Measurements from ENCODE around the gene ENPP1. TPM values are rescaled to one million over a fixed set of nuclear protein-coding genes. Genes with fewer than 3 reads are reported as not detected.

The ENPP1 gene
- total RNA-seq, 1 donor from 2014 or later = 32.4 TPM

DNA sequence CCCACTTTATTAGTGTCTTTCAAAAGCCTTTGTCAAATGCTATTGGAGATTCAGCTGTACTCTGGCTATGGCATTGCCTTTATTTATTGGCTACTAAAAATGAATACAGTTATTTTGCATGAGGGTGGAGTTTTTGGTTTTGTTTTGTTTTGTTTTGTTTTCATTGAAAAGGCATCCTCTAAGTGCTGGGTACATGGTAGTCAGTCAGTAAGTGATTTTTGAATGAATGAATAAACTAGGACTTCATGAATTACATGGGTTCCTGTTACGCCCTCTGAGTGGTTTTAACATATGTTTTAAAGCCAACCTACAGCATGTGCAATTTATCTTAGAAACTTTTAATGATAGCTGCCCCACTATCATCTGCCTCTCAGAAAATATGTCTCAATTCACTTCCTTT is 38.9 kb upstream of the ENPP1 start:
- H3K27ac Mint-ChIP-seq (ENCODE audit: unreplicated experiment) = no peak overlapping the region
- TF ChIP-seq, protein P1, sequence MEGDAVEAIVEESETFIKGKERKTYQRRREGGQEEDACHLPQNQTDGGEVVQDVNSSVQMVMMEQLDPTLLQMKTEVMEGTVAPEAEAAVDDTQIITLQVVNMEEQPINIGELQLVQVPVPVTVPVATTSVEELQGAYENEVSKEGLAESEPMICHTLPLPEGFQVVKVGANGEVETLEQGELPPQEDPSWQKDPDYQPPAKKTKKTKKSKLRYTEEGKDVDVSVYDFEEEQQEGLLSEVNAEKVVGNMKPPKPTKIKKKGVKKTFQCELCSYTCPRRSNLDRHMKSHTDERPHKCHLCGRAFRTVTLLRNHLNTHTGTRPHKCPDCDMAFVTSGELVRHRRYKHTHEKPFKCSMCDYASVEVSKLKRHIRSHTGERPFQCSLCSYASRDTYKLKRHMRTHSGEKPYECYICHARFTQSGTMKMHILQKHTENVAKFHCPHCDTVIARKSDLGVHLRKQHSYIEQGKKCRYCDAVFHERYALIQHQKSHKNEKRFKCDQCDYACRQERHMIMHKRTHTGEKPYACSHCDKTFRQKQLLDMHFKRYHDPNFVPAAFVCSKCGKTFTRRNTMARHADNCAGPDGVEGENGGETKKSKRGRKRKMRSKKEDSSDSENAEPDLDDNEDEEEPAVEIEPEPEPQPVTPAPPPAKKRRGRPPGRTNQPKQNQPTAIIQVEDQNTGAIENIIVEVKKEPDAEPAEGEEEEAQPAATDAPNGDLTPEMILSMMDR (IDR thresholded peaks at IDR 0.05; ENCODE audit: unreplicated experiment) = no peak
- H3K27me3 Mint-ChIP-seq (ENCODE audit: unreplicated experiment) = peaks cover 2% of the 10 kb centered on the region
- no peaks in the 10 kb centered on the region for H3K9me3 Mint-ChIP-seq (ENCODE audit: unreplicated experiment)
- H3K4me3 Mint-ChIP-seq (ENCODE audit: unreplicated experiment) = no peak overlapping the region
- no peak for DNase-seq (ENCODE audit: low spot score)
- peaks cover 5% of the 10 kb centered on the region for H3K36me3 Mint-ChIP-seq (ENCODE audit: low read depth, unreplicated experiment)
- peaks cover 12% of the 10 kb centered on the region for H3K4me1 Mint-ChIP-seq (ENCODE audit: unreplicated experiment)

DNA sequence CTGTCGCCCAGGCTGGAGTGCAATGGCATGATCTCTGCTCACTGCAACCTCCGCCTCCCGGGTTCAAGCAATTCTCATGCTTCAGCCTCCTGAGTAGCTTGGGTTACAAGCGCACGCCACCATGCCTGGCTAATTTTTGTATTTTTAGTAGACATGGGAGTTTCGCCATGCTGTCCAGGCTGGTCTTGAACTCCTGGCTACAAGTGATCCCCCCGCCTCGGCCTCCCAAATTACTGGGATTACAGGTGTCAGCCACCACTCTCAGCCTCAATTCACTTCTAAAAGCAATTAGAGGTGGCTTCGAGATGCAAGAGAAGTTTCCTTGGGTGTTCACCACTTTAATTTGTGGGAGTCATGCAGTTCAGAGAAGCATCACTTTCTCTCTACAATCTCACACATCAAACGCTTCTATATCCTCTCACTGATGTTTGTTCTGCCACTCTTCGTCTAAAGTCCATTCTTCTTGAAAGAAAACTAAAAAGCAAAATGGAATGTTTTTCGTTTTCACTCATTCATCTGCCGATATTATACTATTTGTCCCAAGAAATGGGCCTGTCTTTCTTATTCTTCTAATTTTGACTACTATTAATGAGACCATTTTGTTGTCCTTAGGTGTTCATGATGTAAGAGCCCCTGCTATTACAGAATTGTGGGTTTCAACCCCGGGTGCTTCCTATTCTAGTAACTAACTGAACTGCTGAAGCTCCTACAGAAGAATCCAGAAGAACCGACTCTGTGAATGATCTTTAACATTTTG is 38.3 kb upstream of the ENPP1 start:
- Mint-ChIP-seq H3K27ac (ENCODE audit: unreplicated experiment) (no peak overlapping the region), H3K4me3 (ENCODE audit: unreplicated experiment) (no peak overlapping the region), H3K27me3 (ENCODE audit: unreplicated experiment) (peaks cover 2% of the 10 kb centered on the region), H3K36me3 (ENCODE audit: low read depth, unreplicated experiment) (peaks cover 5% of the 10 kb centered on the region), H3K4me1 (ENCODE audit: unreplicated experiment) (peaks cover 12% of the 10 kb centered on the region), H3K9me3 (ENCODE audit: unreplicated experiment) (no peaks in the 10 kb centered on the region)
- no peak for DNase-seq (ENCODE audit: low spot score)
- TF ChIP-seq, protein P1 (IDR thresholded peaks at IDR 0.05; ENCODE audit: unreplicated experiment) = no peak

DNA sequence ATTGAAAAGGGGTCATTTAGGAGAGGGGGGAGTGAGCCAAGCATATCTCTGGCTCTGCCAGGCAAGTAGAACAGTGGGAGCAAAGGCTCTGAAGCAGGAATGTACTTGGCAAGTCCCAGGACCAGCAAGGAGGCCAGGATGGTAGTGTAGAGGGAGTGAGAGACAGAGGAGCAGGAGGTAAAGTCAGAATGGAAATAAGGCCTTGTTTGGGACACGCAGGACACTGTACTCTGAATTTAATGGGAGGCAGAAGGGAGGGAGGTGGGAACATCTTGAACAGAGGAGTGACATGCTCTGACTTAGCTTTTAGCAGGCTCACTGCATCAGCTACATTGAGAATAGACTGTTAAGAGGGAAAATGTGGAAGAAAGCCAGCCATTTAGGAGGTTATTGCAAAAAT is 37.0 kb upstream of the ENPP1 start:
- no peak for DNase-seq (ENCODE audit: low spot score)
- TF ChIP-seq, protein P1 (IDR thresholded peaks at IDR 0.05; ENCODE audit: unreplicated experiment) = no peak
- Mint-ChIP-seq H3K4me1 (ENCODE audit: unreplicated experiment) (peaks cover 1% of the 10 kb centered on the region), H3K36me3 (ENCODE audit: low read depth, unreplicated experiment) (peaks cover 5% of the 10 kb centered on the region), H3K27me3 (ENCODE audit: unreplicated experiment) (peaks cover 2% of the 10 kb centered on the region), H3K27ac (ENCODE audit: unreplicated experiment) (no peak overlapping the region), H3K9me3 (ENCODE audit: unreplicated experiment) (no peaks in the 10 kb centered on the region), H3K4me3 (ENCODE audit: unreplicated experiment) (no peak overlapping the region)

DNA sequence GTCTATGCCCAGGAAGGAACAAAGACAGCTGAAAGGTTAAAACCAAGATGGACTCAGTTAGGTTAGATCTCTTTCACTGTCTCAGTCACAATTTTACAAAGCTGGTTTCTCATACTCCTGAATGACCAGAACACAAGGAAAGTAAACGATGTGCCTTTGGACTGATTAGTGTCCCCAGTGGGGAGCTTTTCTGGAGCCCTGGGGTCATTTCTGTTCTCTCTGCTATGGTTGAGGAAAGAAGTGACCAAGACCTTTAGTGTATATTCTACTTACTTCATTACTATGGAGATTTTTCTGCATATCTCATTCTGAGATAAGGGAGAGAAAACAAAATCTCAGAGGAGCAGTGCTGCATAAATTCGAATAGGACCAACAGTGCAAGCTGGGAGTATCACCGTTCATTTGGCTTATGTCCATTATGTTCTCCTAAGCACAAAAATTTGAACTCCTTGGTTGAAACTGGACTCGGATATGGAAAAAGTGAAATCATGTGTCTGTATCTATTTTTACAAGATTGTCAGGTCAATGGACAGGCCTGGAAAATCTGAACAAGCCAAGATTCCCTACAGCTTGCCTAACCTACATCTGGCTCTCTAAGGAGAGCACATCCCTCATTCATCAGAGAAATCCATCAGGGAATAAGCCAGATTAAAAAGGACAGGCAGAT is 34.4 kb upstream of the ENPP1 start:
- H3K27ac Mint-ChIP-seq (ENCODE audit: unreplicated experiment) = no peak overlapping the region
- DNase-seq (ENCODE audit: low spot score) = no peak
- H3K27me3 Mint-ChIP-seq (ENCODE audit: unreplicated experiment) = peaks cover 2% of the 10 kb centered on the region
- H3K4me3 Mint-ChIP-seq (ENCODE audit: unreplicated experiment) = no peak overlapping the region
- TF ChIP-seq, protein P1 (IDR thresholded peaks at IDR 0.05; ENCODE audit: unreplicated experiment) = no peak
- H3K9me3 Mint-ChIP-seq (ENCODE audit: unreplicated experiment) = no peaks in the 10 kb centered on the region
- no peaks in the 10 kb centered on the region for H3K4me1 Mint-ChIP-seq (ENCODE audit: unreplicated experiment)
- H3K36me3 Mint-ChIP-seq (ENCODE audit: low read depth, unreplicated experiment) = peaks cover 5% of the 10 kb centered on the region

DNA sequence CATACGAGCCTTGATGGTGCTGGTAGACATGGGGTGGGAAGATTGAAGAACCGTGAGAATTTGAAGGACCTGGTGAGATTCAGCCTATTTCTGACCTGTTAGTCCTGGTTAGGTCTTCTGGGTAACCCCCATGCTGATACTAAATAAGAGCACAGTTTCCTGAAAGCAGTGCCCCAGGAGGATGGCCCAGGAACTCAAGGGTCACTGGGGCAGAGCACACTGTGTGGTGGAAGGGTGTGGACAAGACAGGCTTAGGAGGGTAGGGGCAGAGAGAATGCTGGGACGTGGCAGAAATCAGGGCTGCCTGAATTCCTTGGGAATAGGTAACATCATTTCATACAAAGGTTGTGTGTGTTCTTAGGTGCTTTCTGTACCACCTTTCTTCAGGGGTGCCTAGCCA is 31.9 kb upstream of the ENPP1 start:
- H3K9me3 Mint-ChIP-seq (ENCODE audit: unreplicated experiment) = no peaks in the 10 kb centered on the region
- no peaks in the 10 kb centered on the region for H3K27me3 Mint-ChIP-seq (ENCODE audit: unreplicated experiment)
- H3K4me3 Mint-ChIP-seq (ENCODE audit: unreplicated experiment) = no peak overlapping the region
- no peaks in the 10 kb centered on the region for H3K4me1 Mint-ChIP-seq (ENCODE audit: unreplicated experiment)
- TF ChIP-seq, protein P1 (IDR thresholded peaks at IDR 0.05; ENCODE audit: unreplicated experiment) = no peak
- no peak overlapping the region for H3K27ac Mint-ChIP-seq (ENCODE audit: unreplicated experiment)
- peaks cover 5% of the 10 kb centered on the region for H3K36me3 Mint-ChIP-seq (ENCODE audit: low read depth, unreplicated experiment)
- DNase-seq (ENCODE audit: low spot score) = no peak
